ENCODE measurements around the gene ETV3L.

The ETV3L gene

DNA sequence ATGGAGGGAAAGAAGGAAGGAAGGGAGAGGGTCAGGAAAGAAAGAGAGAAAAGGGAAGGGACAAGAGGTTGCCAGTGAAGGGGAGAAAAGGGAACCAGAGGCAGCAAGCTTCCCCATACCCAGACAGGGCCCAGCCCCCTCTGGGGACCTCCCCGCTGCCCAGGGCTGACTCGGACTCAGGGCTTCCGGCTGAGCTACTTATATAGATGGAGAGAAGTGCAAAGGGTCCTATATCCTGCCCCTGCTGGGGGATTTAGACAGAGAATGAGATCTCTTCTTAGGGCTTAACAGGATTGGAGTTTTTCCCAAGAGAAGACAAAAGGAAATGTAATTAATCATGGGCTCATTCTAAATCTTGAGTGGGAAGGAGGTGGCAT, at the start of gene ETV3L:
ETV3L (minus strand) TSS at position 176 of the 377 bp plus-strand sequence. CDS start 285 bp downstream, outside the sequence.
- DNase-seq, result no peak

GRCh38 chr1:157147906-157148700, 48.5 kb upstream of the ETV3L start:
- no peak for DNase-seq

DNA sequence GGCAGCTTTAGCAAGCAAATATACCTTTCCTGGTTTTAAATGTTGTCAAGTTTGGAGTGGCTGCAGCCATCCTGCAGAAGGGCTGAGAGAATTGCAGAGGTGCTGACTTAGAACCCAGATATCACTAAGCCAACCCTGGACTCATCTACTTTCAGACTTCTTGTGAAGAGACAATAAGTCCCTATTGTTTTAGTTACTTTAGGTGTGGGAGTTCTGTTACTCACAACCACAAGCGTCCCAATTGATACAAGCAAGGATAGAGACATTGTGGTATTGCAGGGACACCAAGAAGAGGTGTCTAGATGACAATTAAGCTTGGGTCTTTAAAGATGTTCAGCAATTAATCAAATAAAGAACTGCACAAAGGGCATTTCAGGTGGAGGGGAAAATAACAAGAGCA, 47.4 kb upstream of the ETV3L start:
- no peak for DNase-seq

DNA sequence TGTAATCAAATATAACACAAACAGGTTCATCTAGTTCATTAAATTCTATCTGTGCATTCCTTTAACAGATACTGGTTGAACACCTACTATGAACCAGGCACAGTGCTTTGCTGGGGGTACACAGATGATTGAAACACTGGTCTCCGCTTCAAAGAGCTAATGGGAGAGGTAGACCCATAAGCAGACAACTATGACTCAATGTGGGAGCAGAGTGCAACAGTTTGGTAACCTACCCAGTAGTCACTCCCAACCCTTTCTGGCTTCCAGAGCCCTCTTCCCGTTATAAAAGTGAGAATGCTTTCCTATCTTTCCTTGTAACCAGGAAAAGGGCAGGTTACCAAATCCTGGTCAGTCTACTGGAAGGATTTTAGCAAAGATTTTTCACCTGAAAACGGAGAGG, 46.6 kb upstream of the ETV3L start:
- no peak for DNase-seq

GRCh38 chr1:157145076-157145475, 45.5 kb upstream of the ETV3L start:
- DNase-seq, result no peak

DNA sequence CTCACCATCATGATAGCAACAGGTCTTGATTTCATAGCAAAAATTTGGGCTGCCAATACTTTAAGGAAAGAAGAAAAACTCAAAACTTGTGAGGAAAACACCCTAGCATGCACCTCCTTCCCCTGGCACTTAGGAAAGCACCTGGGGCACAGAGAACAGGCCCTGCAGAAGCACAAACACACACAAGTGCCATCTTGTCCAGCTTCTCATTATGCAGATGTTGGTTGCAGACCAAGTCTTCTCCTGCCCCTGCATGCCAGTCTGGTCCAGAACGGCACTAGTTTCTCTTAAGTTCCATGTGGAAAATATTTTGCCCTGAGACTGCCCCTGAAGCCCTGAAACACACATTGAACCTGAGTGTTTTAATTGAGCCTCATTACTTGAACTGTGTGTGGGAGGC, 44.9 kb upstream of the ETV3L start:
- DNase-seq, result no peak

GRCh38 chr1:157142765-157143423, 43.3 kb upstream of the ETV3L start:
- DNase-seq, result no peak

DNA sequence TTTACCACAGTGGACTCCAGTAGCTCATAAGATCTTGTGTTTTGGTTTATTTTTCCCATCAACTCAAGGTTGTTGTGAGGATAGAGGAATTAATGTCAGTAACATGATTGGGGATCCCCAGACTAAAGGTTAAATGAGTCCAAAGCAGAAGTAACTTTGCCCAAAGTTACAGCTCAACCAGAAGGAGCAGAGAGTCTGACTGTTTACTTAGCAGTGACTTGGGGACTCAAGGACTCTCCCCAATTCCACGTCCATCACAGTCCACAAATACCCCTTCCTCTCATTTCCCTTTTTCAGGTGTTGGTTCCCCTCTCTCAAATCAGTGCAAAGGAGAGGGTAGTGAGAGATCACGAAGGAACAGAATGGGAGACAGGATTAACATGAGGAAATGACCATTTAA, 42.6 kb upstream of the ETV3L start:
- no peak for DNase-seq

- DNase-seq, result no peak
Observed at GRCh38 chr1:157141212-157141855, 41.7 kb upstream of the ETV3L start.

- DNase-seq, result no peak
Observed at GRCh38 chr1:157140063-157140588, 40.5 kb upstream of the ETV3L start.

- DNase-seq, result no peak
Observed at GRCh38 chr1:157139052-157139715, 39.6 kb upstream of the ETV3L start.

- DNase-seq, result peak; percentile 82
Observed at GRCh38 chr1:157138220-157139051, 38.8 kb upstream of the ETV3L start, which contains the start of gene ETV3. Gene ETV3, minus strand, starts transcription at chr1:157138395. Its CDS starts 2,043 bp downstream, at chr1:157136352.

DNA sequence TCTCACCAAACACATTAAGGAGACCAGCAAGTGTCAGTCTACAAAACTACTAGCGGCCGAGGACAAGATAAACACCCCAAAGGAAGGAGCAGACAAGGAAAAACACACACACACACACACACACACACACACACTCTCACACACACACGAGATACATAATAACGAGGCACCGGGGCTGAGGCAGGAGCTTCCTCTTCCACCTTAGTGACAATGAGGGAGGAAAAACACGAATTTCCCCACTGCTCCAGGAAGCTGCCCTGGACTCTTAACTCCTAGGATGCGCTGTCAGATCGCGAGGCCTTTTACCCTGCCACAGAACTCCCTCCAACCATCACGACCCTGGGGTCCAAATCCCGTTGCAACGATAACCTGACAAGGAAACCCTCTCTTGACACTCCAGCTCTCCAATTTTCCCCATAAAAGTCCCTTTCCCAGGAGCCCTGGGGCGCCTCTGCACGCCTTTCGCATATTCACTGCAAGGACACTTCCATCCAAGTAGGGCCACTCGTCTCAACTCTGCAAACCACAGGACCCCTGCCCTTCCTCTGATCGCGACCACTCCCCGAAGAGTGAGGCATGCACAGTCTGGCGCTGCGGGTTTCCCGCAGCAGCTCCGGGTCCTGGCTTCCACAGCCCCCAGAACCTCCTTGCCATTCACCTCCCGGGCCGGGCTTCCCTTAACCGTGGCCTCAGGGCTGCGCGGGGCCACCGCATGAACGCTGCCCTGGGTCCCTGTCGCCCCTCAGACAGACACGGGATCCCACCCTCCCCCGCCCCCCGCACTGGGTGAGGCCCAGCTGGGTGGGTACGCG, 38.0 kb upstream of the ETV3L start:
- DNase-seq, result no peak

DNA sequence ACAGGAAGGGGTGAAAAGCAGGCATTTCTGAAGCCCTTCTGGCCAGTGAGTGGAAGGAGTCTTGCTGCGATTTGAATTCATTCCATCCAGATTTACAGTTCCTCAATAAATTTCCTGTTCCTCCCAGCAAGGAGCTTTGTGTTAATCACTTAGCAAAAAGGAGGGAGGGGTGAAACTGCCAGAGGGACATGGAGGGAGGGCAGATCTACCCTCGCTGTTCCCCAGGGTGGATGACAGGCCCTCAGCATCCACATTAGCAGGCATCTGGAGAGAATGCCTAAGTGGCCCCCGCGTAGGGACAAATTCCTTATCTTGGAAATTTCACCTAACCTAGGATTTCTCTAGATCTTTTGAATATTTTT, 37.4 kb upstream of the ETV3L start:
- DNase-seq, result no peak

- DNase-seq, result no peak
Observed at GRCh38 chr1:157136133-157136532, 36.5 kb upstream of the ETV3L start.

- no peak for DNase-seq
Observed at GRCh38 chr1:157135646-157136045, 36.0 kb upstream of the ETV3L start.

DNA sequence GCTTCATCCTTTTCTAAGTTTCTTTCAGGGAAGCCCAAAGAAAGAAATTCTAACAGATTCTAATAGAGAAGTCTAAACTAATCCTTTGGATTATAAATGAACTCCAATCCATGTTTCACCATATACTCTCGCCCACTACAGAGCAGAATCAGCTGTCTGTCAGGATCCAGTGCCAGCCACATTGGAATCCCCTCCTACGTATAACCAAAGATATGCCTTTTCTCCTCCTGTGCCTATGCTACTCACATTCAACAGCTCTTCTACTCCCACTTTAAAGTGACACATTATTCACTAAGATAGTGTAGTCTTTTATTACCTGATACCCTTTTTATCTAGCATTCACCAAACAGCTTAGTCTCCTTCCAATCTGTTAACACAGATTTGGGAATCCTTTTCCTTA, 35.5 kb upstream of the ETV3L start:
- DNase-seq, result no peak

DNA sequence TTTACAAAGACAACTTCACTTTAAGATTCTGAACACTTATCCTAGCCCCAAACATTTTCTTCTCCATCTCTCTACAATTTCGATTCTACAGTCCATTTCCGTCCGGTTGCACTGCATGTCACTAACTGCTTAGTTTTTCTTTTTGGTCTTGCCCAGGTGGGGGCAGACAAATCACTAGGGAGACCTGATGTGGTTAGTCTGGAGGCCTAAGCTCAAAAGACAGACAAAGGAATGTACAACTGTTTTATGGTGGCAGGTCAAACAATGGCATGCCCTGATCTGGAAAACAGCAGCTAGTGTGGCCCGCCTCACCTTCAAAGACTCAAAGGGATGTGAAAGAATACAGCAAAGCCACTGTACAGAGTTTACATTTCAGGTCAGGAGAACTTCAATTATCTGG, 34.8 kb upstream of the ETV3L start:
- no peak for DNase-seq

DNA sequence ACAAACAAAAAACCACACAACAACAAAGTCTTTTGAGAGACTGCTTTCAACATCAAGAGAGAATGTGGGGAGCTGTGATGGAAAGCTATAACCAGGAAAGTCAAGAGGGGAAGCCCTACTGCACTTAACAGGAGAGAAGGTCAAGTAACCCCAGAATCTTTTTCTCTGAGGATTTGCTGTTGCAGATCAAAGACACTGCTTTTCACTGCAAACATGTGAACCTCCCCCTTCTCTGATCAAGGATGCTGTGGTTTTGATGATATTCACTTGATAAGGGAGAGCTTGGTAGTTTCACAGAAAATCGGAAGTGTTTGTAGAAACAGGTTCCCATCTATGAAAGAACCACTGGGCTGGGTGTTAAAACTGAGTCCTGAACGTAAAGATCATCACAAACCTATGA, 33.8 kb upstream of the ETV3L start:
- DNase-seq, result peak; percentile 72

DNA sequence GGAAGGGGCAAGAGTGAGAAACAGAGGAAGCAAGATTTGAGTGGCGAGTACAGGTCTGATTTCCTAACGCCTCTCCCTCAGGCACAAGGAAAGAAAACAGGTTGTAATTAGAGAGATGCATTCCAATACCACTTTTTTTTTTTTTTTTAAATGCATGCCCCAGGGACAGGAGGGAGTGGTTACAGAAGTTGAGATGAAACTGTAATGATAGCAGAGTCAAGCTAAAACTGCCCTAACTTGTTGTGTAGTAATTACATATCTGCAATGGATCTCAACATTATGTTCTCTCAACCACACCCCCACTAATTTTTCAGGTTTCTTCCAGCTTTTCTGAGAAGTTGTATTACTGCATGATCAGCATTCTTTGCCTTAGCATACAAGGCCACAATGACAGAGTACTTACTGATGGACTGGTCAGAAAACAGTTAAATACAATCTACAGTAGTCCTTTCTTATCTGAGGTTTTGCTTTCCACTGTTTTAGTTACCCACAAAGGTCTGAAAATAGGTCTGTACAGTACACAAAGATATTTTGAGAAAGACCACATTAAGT, 33.1 kb upstream of the ETV3L start:
- DNase-seq, result no peak

- DNase-seq, result no peak
Observed at GRCh38 chr1:157132111-157132510, 32.5 kb upstream of the ETV3L start.

Measured in CD4-positive, alpha-beta T cell treated with Interleukin-4 for 4 hours (primary cell).